Vagina (tissue), 2 donors: ENCODE data around the gene ZNF316.

Source experiments
- POLR2AphosphoS5 ChIP-seq, 2 donors: sonication (generic); formaldehyde crosslinking; IDR thresholded peaks; one replicate each; pipeline ENCODE4 v1.9.0; 2017; ENCODE audit warnings: antibody characterized with exemption in 2 of 2, mild to moderate bottlenecking in 2 of 2, low read depth in 1 of 2; ENCODE audit not compliant: insufficient read depth in 1 of 2
- TF ChIP-seq, protein P1 (sequence below), 3 experiments: fragments of 450-650 bp in 2 of 3; fragments of 200-600 bp in 1 of 3; sonication (generic) in 1 of 3; IDR thresholded peaks; one replicate each; pipeline ENCODE4 v1.5.1; 2017 to 2019; ENCODE audit warnings: antibody characterized with exemption in 3 of 3, mild to moderate bottlenecking in 2 of 3, moderate library complexity in 2 of 3

DNA sequence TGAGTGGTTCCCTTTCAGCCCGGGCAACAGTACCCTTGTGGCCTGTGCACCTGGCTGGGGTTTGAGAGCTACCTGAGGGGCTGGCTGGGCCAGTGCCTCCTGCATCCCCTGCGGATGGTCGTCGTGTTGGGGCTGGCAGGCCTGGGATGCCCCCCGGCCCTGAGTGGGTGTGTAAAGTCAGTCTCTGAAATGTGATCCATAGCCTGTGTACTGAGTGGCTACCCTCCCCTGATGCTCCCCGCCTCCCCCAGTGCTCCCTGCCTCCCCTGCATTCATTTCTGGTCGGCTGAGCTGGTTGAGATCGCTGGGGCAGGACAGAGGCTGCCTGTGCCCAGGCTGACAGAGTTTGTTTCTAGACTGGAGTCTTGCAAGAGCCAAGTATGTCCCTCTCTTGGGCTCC, 9.3 kb downstream of the ZNF316 start:
- TF ChIP-seq, protein P1, sequence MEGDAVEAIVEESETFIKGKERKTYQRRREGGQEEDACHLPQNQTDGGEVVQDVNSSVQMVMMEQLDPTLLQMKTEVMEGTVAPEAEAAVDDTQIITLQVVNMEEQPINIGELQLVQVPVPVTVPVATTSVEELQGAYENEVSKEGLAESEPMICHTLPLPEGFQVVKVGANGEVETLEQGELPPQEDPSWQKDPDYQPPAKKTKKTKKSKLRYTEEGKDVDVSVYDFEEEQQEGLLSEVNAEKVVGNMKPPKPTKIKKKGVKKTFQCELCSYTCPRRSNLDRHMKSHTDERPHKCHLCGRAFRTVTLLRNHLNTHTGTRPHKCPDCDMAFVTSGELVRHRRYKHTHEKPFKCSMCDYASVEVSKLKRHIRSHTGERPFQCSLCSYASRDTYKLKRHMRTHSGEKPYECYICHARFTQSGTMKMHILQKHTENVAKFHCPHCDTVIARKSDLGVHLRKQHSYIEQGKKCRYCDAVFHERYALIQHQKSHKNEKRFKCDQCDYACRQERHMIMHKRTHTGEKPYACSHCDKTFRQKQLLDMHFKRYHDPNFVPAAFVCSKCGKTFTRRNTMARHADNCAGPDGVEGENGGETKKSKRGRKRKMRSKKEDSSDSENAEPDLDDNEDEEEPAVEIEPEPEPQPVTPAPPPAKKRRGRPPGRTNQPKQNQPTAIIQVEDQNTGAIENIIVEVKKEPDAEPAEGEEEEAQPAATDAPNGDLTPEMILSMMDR (IDR thresholded peaks at IDR 0.05): no peak
- TF ChIP-seq POLR2AphosphoS5 (IDR thresholded peaks at IDR 0.05; ENCODE audit: insufficient read depth in 1 of 2, low read depth in 1 of 2): no peak
